Activated CD4-positive, alpha-beta T cell treated with anti-CD3 and anti-CD28 coated beads for 4 hours (primary cell): ENCODE measurements around the gene YJEFN3.
A peak's percentile ranks its signal among the peaks of the same experiment; 100 is the strongest.

ENCODE experiments used
- DNase-seq, 2 donors: peaks; one replicate each; pipeline ENCODE4 v3.0.0-alpha.2; 2020

Gene YJEFN3

GRCh38 chr19:19498255-19498991, 30.3 kb upstream of the YJEFN3 start:
- DNase-seq, result no peak

GRCh38 chr19:19499272-19499995, 29.3 kb upstream of the YJEFN3 start:
- no peak for DNase-seq

- no peak for DNase-seq
These were observed 27.6 kb upstream of the YJEFN3 start for GRCh38 chr19:19500975-19501644.

- no peak for DNase-seq
These were observed 26.9 kb upstream of the YJEFN3 start for GRCh38 chr19:19501798-19502197.

GRCh38 chr19:19502281-19502680, 26.4 kb upstream of the YJEFN3 start:
- no peak for DNase-seq

GRCh38 chr19:19502808-19503602, 25.7 kb upstream of the YJEFN3 start:
- no peak for DNase-seq

- DNase-seq, result no peak
These were observed 23.7 kb upstream of the YJEFN3 start for GRCh38 chr19:19504754-19505668.

GRCh38 chr19:19505669-19506326, 22.9 kb upstream of the YJEFN3 start:
- DNase-seq, result no peak

GRCh38 chr19:19506592-19506991, 22.1 kb upstream of the YJEFN3 start:
- no peak for DNase-seq

- no peak for DNase-seq
These were observed 21.4 kb upstream of the YJEFN3 start for GRCh38 chr19:19507354-19507753.

GRCh38 chr19:19508217-19508616, 20.5 kb upstream of the YJEFN3 start:
- no peak for DNase-seq

- no peak for DNase-seq
These were observed 18.3 kb upstream of the YJEFN3 start for GRCh38 chr19:19510432-19510831.

GRCh38 chr19:19513682-19514081, 15.0 kb upstream of the YJEFN3 start:
- DNase-seq, result no peak

- no peak for DNase-seq
These were observed 14.5 kb upstream of the YJEFN3 start for GRCh38 chr19:19514215-19514657.

GRCh38 chr19:19514881-19515641, 13.7 kb upstream of the YJEFN3 start, which contains the start of gene TSSK6:
Gene TSSK6, minus strand, starts transcription at chr19:19515548. Its CDS starts 121 bp downstream, at chr19:19515427.
- DNase-seq, result no peak

GRCh38 chr19:19515642-19516519, 12.8 kb upstream of the YJEFN3 start, which contains the start of gene NDUFA13:
Gene NDUFA13, plus strand, starts transcription at chr19:19516225. Its CDS starts 14 bp downstream, at chr19:19516239.
- peak; percentile 87 to 94 for DNase-seq

GRCh38 chr19:19517235-19517619, 11.5 kb upstream of the YJEFN3 start:
- no peak for DNase-seq

- DNase-seq, result no peak
These were observed 7.7 kb upstream of the YJEFN3 start for GRCh38 chr19:19520989-19521388.

GRCh38 chr19:19523177-19523576, 5.5 kb upstream of the YJEFN3 start:
- DNase-seq, result no peak
